ENCODE results near the gene RTKN. TPM values are rescaled to one million over a fixed set of nuclear protein-coding genes. Genes with fewer than 3 reads are reported as not detected.
A peak's percentile ranks its signal among the peaks of the same experiment; 100 is the strongest.

RTKN gene
- total and polyA plus RNA-seq, 2 of the 13 experiments (the other 11 are each of a cell fraction or from before 2014, with no cell fraction given), result 159 to 166 TPM

DNA sequence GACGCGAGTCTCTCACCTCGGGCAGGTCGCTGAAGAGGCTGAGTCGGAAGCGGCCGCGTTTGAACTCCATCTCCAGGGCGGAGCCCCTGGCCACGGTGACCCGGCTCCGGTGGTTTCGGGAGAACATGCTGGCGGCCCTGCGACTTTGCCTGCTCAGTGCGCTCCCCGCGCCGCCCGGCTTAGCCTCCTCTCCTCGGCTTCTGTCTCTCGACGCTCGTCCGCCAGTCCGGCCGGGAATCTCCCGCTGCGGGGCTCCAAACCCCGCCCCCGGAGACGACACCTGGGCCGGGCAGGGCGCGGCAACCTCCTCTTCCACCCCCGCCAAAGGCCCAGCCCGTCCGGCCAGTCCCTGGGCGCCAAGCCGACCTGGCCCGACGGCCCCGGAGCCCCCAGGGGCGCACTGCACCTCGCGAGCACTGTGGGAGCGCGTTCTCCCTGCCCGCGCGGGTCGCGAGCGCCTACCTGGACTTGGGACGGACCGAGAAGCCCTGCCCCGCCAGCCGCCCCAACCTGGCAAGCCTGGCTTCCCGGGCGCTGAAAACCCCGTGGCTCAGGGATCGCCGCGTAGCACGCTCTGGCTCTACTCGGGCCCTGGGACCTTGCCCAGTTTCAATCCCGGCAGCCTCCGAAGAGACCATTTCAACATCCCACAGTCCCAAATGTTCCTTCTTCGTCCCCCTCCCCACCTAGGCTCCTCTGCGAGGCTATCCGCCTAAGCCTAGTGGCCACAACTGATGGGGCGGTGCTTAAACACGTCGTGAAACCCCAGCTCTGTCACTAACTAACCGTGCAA is at the start of gene RTKN (continued):
- TF ChIP-seq SMC3 (IDR thresholded peaks at IDR 0.05; ENCODE audit: low read length) (peak; percentile 3; the same call in 1 of the 2 replicates), ZNF282 (IDR thresholded peaks at IDR 0.05; ENCODE audit: partially characterized antibody) (no peak), NFAT5 (CRISPR knock-in tag; IDR thresholded peaks at IDR 0.05) (0 out of 2 replicates have a peak, but pooled peaks have one; percentile 38), ARNTL (CRISPR knock-in tag; IDR thresholded peaks at IDR 0.05) (peak; percentile 79), SIX1 (CRISPR knock-in tag; IDR thresholded peaks at IDR 0.05; ENCODE audit: borderline replicate concordance) (peak; percentile 47; the same call in 1 of the 2 replicates), ZIK1 (CRISPR knock-in tag; IDR thresholded peaks at IDR 0.05; ENCODE audit: borderline replicate concordance, low read depth) (no peak), SMARCC2 (IDR thresholded peaks at IDR 0.05) (no peak), ZNF468 (CRISPR knock-in tag; IDR thresholded peaks at IDR 0.05) (no peak), ZNF563 (CRISPR knock-in tag; IDR thresholded peaks at IDR 0.05) (peak; percentile 67; the same call in 1 of the 2 replicates), GTF3A (CRISPR knock-in tag; conservative IDR thresholded peaks at IDR 0.05) (no peak), GZF1 (CRISPR knock-in tag; IDR thresholded peaks at IDR 0.05) (peak; percentile 74), ZNF232 (CRISPR knock-in tag; IDR thresholded peaks at IDR 0.05; ENCODE audit: borderline replicate concordance) (peak; percentile 62; the same call in 1 of the 2 replicates), PHF5A (CRISPR knock-in tag; IDR thresholded peaks at IDR 0.05; ENCODE audit: low read depth, unreplicated experiment) (peak; percentile 86), HIC2 (CRISPR knock-in tag; IDR thresholded peaks at IDR 0.05; ENCODE audit: low read depth) (no peak), REPIN1 (CRISPR knock-in tag; IDR thresholded peaks at IDR 0.05; ENCODE audit: borderline replicate concordance, low read depth) (peak; percentile 60; the same call in 1 of the 2 replicates), FLYWCH1 (CRISPR knock-in tag; IDR thresholded peaks at IDR 0.05) (no peak), NCOA2 (CRISPR knock-in tag; IDR thresholded peaks at IDR 0.05) (no peak)
- TF ChIP-seq, protein P1, sequence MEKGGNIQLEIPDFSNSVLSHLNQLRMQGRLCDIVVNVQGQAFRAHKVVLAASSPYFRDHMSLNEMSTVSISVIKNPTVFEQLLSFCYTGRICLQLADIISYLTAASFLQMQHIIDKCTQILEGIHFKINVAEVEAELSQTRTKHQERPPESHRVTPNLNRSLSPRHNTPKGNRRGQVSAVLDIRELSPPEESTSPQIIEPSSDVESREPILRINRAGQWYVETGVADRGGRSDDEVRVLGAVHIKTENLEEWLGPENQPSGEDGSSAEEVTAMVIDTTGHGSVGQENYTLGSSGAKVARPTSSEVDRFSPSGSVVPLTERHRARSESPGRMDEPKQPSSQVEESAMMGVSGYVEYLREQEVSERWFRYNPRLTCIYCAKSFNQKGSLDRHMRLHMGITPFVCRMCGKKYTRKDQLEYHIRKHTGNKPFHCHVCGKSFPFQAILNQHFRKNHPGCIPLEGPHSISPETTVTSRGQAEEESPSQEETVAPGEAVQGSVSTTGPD (CRISPR knock-in tag; IDR thresholded peaks at IDR 0.05), result no peak
- TF ChIP-seq, protein P2, sequence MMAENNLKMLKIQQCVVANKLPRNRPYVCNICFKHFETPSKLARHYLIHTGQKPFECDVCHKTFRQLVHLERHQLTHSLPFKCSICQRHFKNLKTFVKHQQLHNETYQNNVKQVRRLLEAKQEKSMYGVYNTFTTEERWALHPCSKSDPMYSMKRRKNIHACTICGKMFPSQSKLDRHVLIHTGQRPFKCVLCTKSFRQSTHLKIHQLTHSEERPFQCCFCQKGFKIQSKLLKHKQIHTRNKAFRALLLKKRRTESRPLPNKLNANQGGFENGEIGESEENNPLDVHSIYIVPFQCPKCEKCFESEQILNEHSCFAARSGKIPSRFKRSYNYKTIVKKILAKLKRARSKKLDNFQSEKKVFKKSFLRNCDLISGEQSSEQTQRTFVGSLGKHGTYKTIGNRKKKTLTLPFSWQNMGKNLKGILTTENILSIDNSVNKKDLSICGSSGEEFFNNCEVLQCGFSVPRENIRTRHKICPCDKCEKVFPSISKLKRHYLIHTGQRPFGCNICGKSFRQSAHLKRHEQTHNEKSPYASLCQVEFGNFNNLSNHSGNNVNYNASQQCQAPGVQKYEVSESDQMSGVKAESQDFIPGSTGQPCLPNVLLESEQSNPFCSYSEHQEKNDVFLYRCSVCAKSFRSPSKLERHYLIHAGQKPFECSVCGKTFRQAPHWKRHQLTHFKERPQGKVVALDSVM (CRISPR knock-in tag; IDR thresholded peaks at IDR 0.05), result peak; percentile 47; the same call in 1 of the 2 replicates
